ENCODE measurements around the gene HAAO. TPM values are rescaled to one million over a fixed set of nuclear protein-coding genes. Genes with fewer than 3 reads are reported as not detected.

The HAAO gene
- total and polyA plus RNA-seq, 2 of the 13 experiments (the other 11 are each of a cell fraction or from before 2014, with no cell fraction given): 36.1 to 42.7 TPM

DNA sequence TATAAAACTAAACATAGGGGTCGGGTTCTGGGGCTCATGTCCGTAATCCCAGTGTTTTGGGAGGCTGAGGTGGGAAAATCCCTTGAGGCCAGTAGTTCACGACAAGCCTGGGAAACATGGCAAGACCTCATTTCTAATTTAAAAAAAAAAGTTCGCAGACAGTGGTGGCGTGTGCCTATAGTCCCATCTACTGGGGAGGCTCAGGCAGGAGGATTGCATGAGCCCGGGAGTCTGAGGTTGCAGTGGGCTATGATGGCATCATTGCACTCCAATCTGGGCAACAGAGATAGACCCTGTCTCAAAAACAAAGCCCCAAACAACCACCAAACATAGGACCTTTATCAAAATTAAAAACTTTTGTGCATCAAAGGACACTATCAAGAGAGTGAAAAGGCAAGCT, 9.8 kb upstream of the HAAO start:
- H4K20me1 ChIP-seq (ENCODE audit: insufficient read depth, low read length): no peaks in the 10 kb centered on the region
- intact Hi-C loops (cut with micrococcal nuclease; ENCODE audit: unreplicated experiment) (no loop called here), in situ Hi-C loops (cut with HindIII; ENCODE audit: extremely low pct_ligation_motif_present, low pct_unique_long_range_greater_than_20kb) (no loop called here)
- BruUV-seq (replicated peaks): no TSS peak
- H3K79me2 ChIP-seq (ENCODE audit: insufficient read depth, low read length): no peaks in the 10 kb centered on the region
- H3K36me3 ChIP-seq (replicated peaks in 1 of 2; ENCODE audit: control insufficient read depth in 1 of 2, insufficient read depth in 2 of 2, low read length in 2 of 2): no peaks in the 10 kb centered on the region
- FAIRE-seq (no peak), ATAC-seq (no peak), DNase-seq (ENCODE audit: low spot score) (no peak)
- H3K4me2 ChIP-seq (ENCODE audit: low read depth, low read length): no peak overlapping the region
- ChIA-PET CTCF (ENCODE audit: low intra/inter-chr PET ratio, low total read pairs) (no interaction called here), POLR2A (no interaction called here)
- no peak overlapping the region for H3K4me3 ChIP-seq (replicated peaks in 1 of 3; ENCODE audit: insufficient read depth in 1 of 3, low read depth in 2 of 3, low read length in 3 of 3)
- WGBS (ENCODE audit: low lambda C conversion rate): 75% methylated on average over 6 of the region's 6 CpGs
- TF ChIP-seq, protein P1, sequence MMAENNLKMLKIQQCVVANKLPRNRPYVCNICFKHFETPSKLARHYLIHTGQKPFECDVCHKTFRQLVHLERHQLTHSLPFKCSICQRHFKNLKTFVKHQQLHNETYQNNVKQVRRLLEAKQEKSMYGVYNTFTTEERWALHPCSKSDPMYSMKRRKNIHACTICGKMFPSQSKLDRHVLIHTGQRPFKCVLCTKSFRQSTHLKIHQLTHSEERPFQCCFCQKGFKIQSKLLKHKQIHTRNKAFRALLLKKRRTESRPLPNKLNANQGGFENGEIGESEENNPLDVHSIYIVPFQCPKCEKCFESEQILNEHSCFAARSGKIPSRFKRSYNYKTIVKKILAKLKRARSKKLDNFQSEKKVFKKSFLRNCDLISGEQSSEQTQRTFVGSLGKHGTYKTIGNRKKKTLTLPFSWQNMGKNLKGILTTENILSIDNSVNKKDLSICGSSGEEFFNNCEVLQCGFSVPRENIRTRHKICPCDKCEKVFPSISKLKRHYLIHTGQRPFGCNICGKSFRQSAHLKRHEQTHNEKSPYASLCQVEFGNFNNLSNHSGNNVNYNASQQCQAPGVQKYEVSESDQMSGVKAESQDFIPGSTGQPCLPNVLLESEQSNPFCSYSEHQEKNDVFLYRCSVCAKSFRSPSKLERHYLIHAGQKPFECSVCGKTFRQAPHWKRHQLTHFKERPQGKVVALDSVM (CRISPR knock-in tag; IDR thresholded peaks at IDR 0.05): peak; percentile 61; the same call in 1 of the 2 replicates
- TF ChIP-seq, protein P2, sequence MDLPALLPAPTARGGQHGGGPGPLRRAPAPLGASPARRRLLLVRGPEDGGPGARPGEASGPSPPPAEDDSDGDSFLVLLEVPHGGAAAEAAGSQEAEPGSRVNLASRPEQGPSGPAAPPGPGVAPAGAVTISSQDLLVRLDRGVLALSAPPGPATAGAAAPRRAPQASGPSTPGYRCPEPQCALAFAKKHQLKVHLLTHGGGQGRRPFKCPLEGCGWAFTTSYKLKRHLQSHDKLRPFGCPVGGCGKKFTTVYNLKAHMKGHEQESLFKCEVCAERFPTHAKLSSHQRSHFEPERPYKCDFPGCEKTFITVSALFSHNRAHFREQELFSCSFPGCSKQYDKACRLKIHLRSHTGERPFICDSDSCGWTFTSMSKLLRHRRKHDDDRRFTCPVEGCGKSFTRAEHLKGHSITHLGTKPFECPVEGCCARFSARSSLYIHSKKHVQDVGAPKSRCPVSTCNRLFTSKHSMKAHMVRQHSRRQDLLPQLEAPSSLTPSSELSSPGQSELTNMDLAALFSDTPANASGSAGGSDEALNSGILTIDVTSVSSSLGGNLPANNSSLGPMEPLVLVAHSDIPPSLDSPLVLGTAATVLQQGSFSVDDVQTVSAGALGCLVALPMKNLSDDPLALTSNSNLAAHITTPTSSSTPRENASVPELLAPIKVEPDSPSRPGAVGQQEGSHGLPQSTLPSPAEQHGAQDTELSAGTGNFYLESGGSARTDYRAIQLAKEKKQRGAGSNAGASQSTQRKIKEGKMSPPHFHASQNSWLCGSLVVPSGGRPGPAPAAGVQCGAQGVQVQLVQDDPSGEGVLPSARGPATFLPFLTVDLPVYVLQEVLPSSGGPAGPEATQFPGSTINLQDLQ (CRISPR knock-in tag; IDR thresholded peaks at IDR 0.05): no peak
- no peak for TF ChIP-seq ZFY (CRISPR knock-in tag; IDR thresholded peaks at IDR 0.05)
- TF ChIP-seq, protein P3, sequence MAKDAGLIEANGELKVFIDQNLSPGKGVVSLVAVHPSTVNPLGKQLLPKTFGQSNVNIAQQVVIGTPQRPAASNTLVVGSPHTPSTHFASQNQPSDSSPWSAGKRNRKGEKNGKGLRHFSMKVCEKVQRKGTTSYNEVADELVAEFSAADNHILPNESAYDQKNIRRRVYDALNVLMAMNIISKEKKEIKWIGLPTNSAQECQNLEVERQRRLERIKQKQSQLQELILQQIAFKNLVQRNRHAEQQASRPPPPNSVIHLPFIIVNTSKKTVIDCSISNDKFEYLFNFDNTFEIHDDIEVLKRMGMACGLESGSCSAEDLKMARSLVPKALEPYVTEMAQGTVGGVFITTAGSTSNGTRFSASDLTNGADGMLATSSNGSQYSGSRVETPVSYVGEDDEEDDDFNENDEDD (CRISPR knock-in tag; IDR thresholded peaks at IDR 0.05; ENCODE audit: borderline replicate concordance): no peak
- TF ChIP-seq ZNF878 (CRISPR knock-in tag; IDR thresholded peaks at IDR 0.05): no peak
- no peak for TF ChIP-seq SATB2 (CRISPR knock-in tag; IDR thresholded peaks at IDR 0.05)
- TF ChIP-seq ZNF703 (CRISPR knock-in tag; IDR thresholded peaks at IDR 0.05; ENCODE audit: borderline replicate concordance): no peak
- TF ChIP-seq SP5 (CRISPR knock-in tag; IDR thresholded peaks at IDR 0.05; ENCODE audit: borderline replicate concordance, low read depth): no peak
- TF ChIP-seq FOXA1 (IDR thresholded peaks at IDR 0.05): no peak
- no peak for TF ChIP-seq FOXA1 (CRISPR knock-in tag; IDR thresholded peaks at IDR 0.05)
- no peak for TF ChIP-seq NCOA1 (CRISPR knock-in tag; IDR thresholded peaks at IDR 0.05)
- TF ChIP-seq KLF15 (CRISPR knock-in tag; IDR thresholded peaks at IDR 0.05; ENCODE audit: borderline replicate concordance): no peak
- no peak for TF ChIP-seq ARNT2 (CRISPR knock-in tag; IDR thresholded peaks at IDR 0.05; ENCODE audit: low read depth)
- TF ChIP-seq, protein P4, sequence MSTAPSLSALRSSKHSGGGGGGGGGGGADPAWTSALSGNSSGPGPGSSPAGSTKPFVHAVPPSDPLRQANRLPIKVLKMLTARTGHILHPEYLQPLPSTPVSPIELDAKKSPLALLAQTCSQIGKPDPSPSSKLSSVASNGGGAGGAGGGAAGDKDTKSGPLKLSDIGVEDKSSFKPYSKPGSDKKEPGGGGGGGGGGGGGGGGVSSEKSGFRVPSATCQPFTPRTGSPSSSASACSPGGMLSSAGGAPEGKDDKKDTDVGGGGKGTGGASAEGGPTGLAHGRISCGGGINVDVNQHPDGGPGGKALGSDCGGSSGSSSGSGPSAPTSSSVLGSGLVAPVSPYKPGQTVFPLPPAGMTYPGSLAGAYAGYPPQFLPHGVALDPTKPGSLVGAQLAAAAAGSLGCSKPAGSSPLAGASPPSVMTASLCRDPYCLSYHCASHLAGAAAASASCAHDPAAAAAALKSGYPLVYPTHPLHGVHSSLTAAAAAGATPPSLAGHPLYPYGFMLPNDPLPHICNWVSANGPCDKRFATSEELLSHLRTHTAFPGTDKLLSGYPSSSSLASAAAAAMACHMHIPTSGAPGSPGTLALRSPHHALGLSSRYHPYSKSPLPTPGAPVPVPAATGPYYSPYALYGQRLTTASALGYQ (CRISPR knock-in tag; IDR thresholded peaks at IDR 0.05): 0 out of 2 replicates have a peak, but pooled peaks have one; percentile 37
- no peak for TF ChIP-seq HDAC2 (CRISPR knock-in tag; IDR thresholded peaks at IDR 0.05)
- no peak for TF ChIP-seq ZBTB42 (CRISPR knock-in tag; IDR thresholded peaks at IDR 0.05)
- TF ChIP-seq MIER2 (CRISPR knock-in tag; IDR thresholded peaks at IDR 0.05): no peak
- H3K27ac ChIP-seq (ENCODE audit: extremely low read length, insufficient read depth, low read length): no peak overlapping the region
- H3K4me1 ChIP-seq (ENCODE audit: insufficient read depth, low read length): peaks cover 15% of the 10 kb centered on the region
- no peaks in the 10 kb centered on the region for H3K9me3 ChIP-seq (ENCODE audit: low read length)
- no peak overlapping the region for H3K9ac ChIP-seq (ENCODE audit: insufficient read depth, low read depth, low read length)
- no peak overlapping the region for H2AFZ ChIP-seq (ENCODE audit: low read length)
- H3K27me3 ChIP-seq (ENCODE audit: control insufficient read depth in 1 of 2, insufficient read depth in 2 of 2, low read length in 2 of 2): no peaks in the 10 kb centered on the region; a peak in 1 of 5 replicates
